Measurements from ENCODE around the gene SDK1. TPM values are rescaled to one million over a fixed set of nuclear protein-coding genes. Genes with fewer than 3 reads are reported as not detected.

The SDK1 gene
- total RNA-seq, 1 experiment from 2014 or later = 1.7 TPM

GRCh38 chr7:3285652-3286051 lies 15.4 kb upstream of the SDK1 start:
- no peak for DNase-seq (ENCODE audit: extremely low read depth, low read depth)

DNA sequence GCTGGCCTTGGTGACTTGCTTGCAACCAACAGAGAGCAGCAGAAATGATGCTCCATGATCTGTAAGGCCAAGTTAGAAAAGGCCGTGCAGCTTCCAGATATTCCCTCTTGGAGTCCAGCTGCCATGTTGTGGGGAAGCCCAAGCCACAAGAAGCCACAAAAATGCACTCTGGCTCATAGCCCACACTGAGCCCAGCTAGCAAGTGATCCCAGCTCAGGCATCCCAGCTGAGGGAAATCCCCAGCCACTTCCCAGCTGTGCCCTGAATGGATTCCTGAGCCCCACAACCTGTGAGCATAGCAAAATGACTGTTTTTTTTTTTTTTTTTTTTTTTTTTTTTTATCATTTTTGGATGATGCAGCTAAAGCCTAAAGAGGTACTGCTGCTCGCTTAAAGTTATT lies 11.1 kb upstream of the SDK1 start:
- DNase-seq (ENCODE audit: extremely low read depth, low read depth) = no peak

GRCh38 chr7:3292694-3293093 lies 8.4 kb upstream of the SDK1 start:
- no peak for DNase-seq (ENCODE audit: extremely low read depth, low read depth)

DNA sequence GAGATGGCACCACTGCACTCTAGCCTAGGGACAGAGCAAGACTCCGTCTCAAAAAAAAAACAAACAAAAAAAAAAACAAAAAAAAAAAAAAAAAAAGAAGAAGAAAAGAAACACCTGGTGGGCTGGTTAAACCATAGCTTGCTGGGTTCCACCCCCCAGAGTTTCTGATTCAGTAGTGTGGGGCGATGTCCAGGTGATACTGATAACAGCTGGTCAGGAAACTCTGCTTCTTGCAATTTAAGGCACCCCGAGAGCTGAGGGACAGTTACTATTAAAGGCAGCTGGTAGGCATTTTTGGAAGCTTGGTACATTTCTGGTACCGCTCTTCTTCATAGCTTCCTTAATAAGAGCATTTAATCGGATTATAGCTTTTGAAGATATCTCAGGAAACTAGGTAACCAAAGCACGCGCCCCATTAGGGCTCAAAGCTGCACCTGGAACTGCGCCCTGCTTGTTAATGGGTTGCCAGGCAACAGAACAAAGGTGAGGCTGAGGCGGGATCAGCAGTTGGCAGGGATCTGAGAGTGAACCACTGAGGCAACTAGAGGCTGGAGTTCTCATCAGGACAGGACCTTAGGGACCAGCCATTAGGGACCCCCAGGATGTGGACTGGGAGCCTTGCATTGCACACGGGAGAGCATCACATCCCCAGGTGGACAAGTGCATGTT lies 6.5 kb upstream of the SDK1 start:
- no peak for DNase-seq (ENCODE audit: extremely low read depth, low read depth)

DNA sequence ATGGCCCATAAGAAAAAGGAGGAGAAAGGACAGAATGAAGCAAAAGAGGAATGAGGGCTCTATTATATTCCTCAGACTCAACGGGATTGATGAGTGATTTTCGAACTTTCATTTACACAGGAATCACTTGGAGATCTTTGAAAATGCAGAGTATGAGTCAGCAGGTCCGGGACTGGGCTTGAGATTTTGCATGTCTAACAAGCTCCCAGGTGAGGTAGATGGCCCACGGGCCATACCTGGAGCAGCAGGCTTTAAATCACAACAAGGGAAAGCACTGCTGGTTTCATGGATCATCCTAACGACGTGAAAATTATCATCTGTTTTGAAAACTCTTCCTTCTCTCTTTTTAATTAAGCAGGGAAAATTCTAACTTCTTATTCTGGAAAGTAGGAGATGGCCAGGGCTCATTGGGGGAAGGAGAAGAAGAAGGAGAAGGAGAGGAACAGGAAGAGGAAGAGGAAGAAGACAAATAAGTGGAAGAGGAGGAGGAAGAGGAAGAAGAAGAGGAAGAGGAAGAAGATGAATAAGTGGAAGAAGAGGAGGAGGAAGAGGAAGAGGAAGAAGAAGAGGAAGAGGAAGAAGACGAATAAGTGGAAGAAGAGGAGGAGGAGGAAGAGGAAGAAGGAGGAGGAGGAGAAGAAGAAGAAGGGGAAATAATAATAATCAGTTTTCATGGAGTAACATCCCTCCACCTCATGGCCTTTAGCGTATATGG lies 3.8 kb upstream of the SDK1 start:
- DNase-seq (ENCODE audit: extremely low read depth, low read depth) = no peak

DNA sequence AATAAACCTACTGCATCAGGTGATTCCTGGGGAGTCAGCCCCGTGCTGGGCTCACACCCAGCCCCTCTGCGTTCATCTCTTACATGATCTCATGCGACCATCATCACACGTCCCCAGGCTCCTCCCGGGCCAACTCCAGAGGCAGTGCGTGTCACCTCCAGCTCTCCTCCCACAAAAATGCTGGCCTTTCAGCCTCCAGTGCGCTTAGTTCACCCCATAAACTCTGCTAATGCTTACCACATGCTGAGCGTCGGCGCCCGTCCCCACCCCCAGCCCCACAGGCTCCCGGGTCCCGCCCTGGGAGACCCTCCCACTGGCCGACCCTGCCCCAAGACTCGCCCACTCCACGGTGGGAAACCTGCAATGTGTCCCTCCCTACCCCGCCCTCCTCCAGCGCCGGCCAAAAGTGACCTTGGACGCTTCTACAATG lies 816 bp upstream of the SDK1 start:
- DNase-seq (ENCODE audit: extremely low read depth, low read depth) = no peak

DNA sequence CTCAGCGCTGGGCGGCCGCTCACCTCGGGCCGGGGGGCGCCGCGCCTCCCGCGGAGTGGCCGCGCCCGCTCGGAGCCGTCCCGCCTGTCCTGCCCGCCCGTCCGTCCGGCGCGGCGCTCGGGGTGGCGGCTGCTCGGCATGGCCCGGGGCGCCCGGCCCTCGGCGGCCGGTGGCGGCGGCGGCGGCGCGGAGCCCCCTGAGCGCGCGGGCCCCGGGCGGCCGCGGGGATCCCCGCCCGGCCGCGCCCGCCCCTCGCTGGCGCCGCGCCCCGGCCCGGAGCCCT lies 338 bp downstream of the SDK1 start:
- no peak for DNase-seq (ENCODE audit: extremely low read depth, low read depth)

DNA sequence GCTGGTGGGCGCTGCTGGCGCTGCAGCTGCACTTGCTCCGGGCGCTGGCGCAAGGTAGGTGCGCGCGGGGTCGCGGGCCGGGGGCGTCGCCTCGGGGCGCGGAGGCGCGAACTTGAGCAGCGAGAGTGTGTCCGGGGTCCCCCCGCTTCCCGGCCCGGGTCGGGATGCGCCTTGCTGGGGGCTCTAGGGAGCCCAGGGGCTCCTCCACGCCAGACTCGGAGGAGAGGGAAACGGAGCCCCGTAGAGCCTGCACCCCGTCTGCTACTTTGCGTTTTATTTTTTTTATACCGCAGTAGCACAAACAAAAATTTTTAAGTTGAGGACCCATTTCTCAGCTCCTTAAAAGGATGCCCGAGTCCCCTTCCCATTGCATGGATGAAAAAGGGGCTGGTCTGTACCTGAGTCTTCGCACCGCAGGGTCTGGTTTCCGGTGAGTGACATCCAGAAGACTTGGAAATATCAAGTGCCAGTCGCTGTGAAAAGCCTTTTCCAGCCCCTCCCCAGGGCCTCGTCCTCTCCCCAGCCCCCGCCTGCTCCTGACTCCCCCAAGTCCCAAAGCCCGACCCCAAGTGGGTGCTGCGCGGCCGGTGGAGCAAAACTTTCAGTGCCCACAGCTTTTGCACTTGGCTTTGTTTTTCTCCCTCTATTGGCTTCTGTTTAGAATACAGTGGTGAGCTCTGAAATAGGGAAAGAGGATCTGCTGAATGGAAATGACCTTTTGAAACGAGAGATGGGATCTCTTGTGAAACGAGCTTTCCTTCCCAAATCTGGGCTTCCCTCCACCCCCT lies 973 bp downstream of the SDK1 start:
- peak; percentile 24 for DNase-seq (ENCODE audit: extremely low read depth, low read depth)

DNA sequence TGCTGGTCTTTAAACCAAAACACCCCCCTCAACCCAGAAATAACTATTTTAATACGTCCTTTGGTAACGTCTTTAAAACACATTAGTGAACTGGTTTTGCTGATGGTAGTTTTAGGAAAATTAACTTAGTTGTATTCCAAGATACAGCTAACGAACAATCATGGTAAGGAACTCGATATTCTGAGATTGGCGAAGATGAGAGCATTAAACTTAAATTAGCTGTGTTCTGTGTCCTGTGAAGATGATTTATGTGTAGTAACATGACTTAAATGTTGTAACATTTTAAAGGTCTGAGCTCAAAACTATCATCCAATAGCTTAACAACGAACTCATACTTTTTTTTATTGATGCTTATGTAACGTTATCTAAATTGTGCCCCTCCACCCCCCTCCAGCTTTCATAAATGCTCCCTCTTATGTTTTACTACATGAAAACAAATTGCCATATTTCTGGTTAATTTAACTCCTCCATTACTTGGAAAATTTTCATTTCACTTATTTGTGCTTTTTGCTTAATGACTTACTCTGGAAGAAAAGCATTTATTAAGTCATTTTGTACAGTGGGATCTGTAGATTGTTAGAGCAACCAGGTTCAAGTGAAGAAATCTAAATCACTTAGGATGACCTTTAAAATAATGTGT lies 1.7 kb downstream of the SDK1 start:
- DNase-seq (ENCODE audit: extremely low read depth, low read depth) = no peak

- no peak for DNase-seq (ENCODE audit: extremely low read depth, low read depth)
Measured at GRCh38 chr7:3304131-3304530, 3.1 kb downstream of the SDK1 start.

DNA sequence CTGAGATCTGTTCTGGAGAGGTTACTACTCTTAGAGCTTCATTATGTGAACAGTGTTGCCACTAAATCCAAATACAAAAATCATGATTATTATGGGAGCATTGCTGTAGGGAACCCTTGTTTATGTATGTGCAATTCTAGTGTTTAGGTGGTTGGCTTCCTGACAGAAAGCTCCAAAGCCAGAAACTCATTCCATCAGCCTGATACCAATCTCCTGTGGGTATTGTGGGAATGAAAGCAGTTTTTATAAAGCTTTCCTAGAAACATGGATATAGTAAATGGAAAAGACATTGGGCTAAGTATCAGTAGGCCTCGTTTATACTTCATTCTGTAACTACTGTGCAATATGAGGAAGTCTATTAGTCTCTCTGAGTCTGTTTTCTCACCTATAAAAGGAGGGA lies 6.4 kb downstream of the SDK1 start:
- no peak for DNase-seq (ENCODE audit: extremely low read depth, low read depth)

DNA sequence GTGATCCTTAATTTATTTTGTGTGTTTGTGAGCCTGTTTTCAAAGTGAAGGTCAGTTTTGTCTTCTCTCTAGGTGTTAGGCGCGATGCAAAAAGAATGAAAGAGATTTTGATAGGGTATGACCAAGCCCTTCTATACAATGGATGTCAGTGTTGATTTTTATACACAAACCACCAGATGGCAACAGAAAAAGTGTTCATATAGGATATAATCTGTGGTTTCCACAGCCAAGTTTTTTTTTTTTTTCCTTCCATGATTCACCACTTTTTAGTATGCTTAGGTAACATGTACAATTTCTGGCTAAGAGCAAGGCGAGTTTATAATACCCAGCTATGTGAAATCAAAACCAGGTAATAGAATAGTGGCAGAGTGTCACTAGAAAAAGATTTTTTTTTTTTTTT lies 8.1 kb downstream of the SDK1 start:
- DNase-seq (ENCODE audit: extremely low read depth, low read depth) = no peak

DNA sequence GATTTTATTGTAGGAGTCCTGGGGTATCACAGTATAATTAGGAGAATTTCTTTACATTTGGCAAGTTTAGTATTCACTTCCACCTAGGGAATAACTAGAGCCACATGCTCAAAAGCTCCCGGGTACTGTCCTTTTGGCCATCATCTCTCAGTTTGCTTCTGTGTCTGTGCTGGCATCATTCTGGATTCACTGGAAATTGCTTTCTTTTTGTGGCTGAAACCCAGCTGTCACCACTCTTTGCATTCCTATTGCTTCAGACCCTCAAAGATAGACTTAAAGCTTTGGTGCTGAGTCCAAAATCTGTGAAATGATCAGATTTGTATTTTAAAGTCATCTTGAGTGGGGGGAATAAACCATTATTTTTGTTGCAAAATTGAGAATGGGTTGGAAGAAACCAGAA lies 8.9 kb downstream of the SDK1 start:
- DNase-seq (ENCODE audit: extremely low read depth, low read depth) = no peak

GRCh38 chr7:3310884-3311283 lies 9.8 kb downstream of the SDK1 start:
- DNase-seq (ENCODE audit: extremely low read depth, low read depth) = no peak

GRCh38 chr7:3312583-3312982 lies 11.5 kb downstream of the SDK1 start:
- no peak for DNase-seq (ENCODE audit: extremely low read depth, low read depth)

GRCh38 chr7:3318874-3319273 lies 17.8 kb downstream of the SDK1 start:
- no peak for DNase-seq (ENCODE audit: extremely low read depth, low read depth)

GRCh38 chr7:3321206-3321605 lies 20.2 kb downstream of the SDK1 start:
- no peak for DNase-seq (ENCODE audit: extremely low read depth, low read depth)

GRCh38 chr7:3321745-3322144 lies 20.7 kb downstream of the SDK1 start:
- DNase-seq (ENCODE audit: extremely low read depth, low read depth) = no peak

DNA sequence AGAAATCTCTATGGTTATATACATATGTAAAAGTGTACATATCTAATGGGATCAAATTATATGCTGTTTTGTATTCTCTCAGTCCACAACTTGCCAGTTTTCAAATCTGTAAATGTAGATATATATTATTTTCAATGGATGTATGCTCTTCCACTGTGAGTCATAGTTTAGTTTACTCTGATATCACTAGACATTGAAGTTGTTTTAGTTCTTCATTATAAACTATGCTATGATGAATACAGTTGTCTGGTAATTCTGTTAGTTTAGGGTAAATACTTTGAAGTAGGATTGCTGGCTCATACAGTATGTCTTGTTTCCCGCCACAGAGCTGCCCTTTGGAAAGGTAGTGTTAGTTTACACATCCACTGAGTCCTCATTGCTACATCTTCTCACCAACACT lies 25.2 kb downstream of the SDK1 start:
- DNase-seq (ENCODE audit: extremely low read depth, low read depth) = no peak

- no peak for DNase-seq (ENCODE audit: extremely low read depth, low read depth)
Measured at GRCh38 chr7:3327099-3327498, 26.0 kb downstream of the SDK1 start.

DNA sequence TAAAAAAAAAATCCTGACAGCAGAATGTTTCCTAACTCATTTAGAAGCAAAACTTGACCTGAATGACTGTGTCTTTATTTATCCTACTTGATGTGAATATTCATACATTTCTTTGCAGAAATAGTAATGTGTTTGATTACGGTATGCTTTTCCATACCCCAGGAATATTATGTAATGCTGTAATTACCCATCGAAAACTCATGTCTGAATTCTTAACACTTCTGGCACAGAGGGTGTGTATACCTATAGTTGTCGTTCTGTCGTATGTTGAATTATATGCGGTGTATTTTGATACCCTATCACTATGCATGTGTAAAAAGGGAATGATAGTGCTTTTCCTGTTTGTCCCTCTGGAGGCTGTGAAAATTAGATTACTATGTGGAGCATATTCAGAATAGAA lies 26.6 kb downstream of the SDK1 start:
- DNase-seq (ENCODE audit: extremely low read depth, low read depth) = no peak

- no peak for DNase-seq (ENCODE audit: extremely low read depth, low read depth)
Measured at GRCh38 chr7:3332308-3332707, 31.3 kb downstream of the SDK1 start.

Measured in NCI-H460 (cell line).